Activated CD4-positive, alpha-beta T cell treated with anti-CD3 and anti-CD28 coated beads, Interleukin-2, amount 50 U/mL, for 24 hours (primary cell): ENCODE results near the gene LAMA2.
"Not testable (repeated sequence)": the region's sequence is repeated elsewhere in the genome, so short reads cannot be mapped to it uniquely, and the experiment has no call there.

Source experiments
- DNase-seq, 2 donors: peaks; one replicate each; pipeline ENCODE4 v3.0.0-alpha.2; 2020; ENCODE audit warnings: low read depth in 1 of 2, low spot score in 1 of 2

LAMA2 gene

DNA sequence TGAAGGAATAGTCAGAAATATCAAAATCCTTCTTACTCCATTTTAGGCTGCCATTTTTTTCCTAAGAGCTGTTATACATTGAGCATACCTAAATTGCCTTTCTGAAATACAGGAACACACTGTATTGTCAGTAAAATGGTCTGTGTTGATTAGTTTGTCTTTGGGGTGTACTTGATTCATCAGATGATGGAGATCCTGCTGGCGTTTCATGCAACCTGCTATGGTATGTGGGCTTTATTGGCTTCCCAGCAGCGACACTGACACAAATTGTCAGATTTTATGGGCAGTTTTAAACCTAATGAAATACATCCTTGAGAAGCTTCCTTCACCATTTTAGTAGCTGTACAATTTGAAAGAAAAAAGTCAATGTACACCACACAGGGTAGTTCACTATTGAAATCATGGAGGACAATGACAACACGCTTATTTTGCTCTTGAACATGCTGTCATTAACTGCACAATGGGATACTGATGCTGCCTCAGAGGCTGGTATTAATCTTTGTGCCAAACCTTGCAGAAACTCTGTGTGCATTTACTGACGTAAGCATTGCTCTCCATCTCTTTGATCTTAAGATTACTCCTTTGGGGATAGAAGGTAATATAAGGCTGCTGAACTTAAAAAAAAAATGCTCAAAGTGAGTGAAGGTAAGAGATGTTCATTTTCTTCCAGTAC lies 124.9 kb downstream of the LAMA2 start:
- no peak for DNase-seq

DNA sequence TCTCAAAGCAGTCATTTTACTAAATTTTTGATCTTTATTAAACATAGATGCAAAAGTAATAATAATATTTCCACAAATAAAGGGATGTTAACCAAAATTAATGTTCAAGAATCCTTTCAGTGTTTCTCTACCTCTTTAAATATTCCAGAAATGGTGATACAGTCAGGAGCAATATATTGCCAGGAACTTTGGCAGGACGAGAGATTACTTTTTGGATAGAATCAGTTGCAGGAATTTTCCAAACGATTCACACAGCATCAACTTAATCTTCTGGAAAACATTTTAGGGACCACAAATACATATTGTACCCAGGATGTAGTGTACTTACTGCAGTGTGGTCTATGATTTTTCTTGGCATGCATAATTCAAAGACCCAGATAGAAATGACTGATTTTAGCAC lies 125.7 kb downstream of the LAMA2 start:
- no peak for DNase-seq

DNA sequence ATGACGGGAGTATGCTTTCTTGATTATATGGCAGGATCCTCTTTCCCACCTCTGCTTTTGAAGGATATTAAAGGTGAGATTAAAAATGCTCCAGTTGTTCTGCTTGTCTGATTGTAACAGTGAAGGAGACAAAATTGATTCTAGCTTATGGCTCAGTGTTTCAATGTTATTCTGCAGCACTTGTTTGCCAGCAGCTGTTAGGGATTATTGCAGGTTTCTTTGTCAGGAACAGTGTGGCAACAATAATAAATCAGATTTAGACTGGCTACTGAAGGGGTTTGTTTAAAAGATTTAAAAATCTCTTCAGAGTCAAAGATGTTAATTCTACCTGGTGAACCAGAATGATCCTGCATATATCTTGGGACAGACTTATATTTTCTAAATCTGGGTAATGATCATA lies 126.9 kb downstream of the LAMA2 start:
- DNase-seq: no peak

DNA sequence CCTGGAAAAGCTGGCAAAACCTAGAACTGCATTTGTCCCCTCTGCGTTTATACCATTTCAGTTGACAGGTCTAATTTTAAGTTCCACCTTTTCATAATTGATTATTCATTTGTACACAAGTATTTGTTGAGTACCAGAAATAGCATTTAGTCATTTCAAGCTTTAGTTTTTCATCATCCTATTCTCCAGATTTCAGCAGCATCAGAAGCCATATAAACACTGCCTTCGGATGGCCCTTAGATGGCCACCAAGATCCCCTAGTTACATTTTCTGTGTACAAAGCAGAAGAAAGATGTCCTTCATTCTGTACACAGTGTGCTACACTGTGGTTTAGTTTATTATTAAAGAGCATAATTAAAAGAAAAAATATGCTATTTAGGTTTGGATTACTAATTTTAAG lies 131.4 kb downstream of the LAMA2 start:
- no peak for DNase-seq

DNA sequence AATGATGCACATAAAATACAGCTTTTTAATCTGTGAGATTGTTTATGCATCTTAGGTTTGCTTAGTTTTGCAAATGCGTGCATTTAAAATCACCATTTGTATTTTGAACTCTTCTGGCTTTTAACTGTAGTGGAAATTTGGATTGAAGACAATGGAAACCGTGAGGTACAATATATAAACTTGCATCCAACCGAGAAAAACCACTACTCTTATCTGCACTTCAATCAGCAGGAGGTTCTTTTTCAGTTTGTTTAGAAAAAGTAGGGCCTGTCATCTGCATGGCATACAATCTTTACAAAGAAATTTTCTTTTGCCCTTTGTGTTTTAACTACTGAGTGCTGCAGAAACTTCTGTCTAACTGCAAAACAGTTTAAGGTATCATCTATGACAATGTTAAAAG lies 132.8 kb downstream of the LAMA2 start:
- DNase-seq: no peak

DNA sequence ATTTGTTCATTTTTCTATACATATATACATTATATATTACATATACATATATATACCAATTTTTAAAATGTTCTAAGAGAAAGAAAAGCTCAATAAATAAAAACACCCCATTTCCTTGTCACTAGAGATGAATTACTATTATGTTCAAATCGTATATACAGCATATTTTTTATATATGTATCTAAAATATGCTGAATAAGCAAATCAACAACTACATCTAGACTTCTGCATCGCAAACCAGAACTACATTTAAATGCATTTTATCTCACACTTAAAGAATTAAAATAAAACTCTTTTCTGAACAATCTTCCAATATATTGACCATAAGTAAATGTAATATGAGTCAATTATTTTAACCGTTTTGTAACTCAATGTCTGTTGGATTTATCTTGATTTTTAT lies 133.9 kb downstream of the LAMA2 start:
- no peak for DNase-seq

DNA sequence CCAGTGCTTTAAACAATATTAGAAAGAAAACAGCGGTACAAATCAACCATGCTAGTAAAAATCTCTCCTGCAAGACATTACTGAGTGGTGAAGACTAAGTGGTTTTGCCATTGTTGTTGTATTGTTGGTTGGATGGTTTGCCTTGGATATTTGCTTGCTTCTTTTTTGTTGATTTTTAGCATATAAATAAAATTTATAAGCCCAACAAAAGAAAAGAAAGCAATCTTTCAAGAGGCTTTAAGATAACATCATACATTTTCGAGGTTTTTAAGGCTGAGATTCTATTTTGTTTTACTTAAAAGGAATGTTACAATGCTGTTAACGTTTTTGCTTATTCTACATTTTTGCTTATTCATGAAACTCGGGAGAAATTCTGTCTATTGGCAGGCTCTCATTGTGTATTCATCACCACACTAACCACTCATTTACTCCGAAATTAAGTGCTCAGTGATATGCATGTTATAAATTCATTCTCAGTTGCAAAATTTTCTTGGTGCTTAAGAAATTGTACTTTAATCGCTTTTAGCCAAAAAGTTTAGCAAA lies 139.1 kb downstream of the LAMA2 start:
- no peak for DNase-seq

DNA sequence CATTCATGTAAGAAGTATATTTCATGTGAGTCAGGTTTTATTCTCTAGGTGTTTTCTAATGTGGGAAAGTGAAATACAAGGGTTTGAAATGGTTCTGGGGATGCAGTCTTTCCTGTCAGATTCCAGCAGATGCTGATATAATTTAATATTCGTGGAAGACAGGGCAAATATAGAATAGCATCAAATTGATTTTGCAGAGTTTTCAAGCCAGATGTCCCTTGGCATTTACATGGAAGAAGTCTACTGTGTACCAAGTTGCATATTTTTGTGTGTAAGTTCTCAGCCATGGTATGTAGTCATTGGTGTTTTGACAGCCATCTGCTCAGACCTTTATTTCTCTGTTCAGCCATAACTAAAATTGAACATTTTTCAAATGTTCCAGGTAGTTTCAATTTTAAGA lies 143.7 kb downstream of the LAMA2 start:
- DNase-seq: no peak

DNA sequence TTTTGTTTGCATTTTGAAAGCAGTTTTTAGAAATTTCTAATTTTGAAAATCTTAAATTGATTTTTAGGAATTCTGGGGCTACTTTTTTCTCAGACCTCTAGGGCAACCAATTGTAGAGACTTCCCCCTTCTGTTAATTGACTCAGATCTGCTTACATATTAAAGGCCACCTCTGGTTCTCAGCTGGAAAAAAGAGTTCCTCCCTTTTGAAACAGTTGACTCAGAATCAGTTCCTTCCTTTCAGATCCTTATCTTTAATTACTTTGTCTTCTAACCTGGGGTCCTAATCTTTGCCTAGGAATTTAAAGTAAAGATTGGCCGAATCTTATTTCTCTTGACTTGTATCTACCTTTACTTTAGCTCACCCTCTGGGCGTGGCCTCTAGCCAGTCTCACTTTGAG lies 146.8 kb downstream of the LAMA2 start:
- no peak for DNase-seq

DNA sequence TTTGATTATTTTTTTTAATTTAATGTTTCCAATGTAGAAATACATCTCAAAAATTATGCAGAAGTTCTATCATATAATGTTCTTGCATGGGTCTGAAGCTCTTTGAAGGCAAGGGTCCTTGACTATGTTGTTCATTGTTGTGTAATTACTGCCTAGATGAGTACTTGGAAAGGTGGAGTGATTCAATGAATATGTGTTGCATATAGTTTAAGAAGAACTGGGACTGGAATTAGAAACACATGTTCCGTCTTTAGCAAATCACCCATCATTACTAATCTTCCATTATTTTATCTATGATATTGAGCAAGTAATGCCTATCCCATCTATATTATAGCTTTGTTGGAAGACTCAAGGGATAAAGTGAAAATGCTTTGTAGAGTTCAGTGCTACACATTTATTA lies 147.3 kb downstream of the LAMA2 start:
- DNase-seq: no peak

DNA sequence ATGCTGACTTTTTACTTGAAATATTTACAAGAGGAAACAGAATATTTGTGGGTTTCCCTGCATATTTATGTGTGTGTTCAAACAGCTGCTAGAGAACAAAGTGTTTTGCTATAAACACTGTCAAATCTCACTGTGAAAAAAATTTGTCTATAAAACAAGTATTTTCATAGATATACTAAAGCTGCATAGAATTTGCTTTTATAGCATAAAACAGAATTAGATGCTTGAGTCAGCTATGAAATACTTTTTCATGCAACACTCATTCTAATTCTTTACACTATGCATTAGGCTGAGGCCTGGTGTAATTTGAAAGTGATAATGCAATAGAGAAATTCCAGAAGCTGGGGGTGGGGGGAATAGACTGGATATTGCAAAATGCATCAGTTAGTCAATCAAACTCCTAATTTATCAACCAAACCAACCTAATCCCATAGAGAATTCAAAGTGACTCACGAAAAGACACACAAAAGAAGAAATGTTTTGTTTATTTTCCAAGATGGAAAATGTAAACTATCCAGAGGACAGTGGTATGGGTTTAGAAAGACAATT lies 148.2 kb downstream of the LAMA2 start:
- no peak for DNase-seq

DNA sequence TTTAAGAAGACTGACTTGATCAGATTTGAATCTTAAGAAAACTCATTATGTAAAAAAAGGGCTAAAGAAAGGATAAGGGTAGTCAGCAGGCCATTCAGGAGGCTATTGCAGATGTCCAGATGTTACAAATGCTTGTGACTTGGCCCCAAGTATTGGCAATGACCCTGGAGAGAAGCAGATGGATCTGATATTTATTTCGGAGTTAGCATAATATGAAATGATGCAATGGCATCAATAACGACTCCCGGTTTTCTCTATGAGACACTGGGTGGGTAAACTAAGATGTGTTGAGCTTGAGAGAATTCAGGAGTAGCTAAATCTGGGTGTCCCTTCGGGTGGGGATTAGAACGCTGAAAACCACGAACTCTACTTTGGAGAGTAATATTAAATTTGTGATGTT lies 149.7 kb downstream of the LAMA2 start:
- no peak for DNase-seq

DNA sequence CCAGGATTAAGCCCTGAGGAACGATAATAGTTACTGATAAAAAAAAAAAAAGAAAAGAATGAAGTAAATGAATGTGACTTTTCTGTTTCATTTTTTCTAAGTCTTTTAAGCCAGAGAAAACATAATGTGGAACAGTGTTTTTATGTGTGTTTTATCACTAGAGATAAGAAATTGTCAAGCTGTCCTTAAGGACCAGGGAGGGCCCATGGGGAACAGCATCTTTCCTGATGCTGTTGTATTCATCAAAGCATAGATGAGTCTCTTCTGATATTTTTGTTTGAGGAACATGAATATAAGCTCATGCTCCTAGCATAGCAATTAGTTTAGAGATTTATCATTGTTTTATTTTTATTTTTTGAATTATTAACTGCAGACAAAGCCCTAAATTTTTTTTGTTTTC lies 150.2 kb downstream of the LAMA2 start:
- no peak for DNase-seq

DNA sequence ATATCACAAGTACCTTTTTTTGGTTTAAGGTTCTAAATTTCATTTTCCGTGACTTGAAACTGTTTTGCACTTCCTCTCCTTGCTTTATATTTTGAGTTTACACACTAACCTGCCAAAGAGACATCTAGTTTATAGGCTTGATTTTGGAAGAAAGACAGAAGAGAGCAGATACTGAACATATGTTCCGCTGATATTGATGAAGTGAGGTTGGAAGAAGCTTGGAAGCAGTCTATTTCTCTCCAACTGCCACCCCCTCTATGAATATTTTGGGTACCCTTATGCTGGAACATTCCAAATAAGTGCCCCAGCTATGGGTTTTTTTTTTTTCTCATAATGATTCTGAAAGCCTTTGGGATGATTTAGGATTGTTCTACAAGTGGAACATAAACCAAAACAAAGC lies 150.6 kb downstream of the LAMA2 start:
- no peak for DNase-seq

DNA sequence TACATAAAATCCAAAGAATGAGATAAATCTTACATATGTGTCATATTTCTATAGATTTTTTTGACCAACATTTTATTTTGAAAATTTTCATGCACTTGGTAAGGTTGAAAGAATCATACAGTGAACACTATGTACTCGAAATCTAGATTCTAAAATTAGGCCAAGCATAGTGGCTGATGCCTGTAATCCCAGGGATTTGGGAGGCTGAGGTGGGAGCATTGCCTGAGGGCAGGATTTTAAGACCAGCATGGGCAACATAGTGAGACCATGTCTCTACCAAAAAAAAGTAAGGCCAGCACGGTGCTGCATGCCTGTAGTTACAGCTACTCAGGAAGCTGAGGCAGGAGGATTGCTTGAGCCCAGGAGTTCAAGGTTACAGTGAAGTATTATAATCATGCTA lies 158.6 kb downstream of the LAMA2 start:
- no peak for DNase-seq

DNA sequence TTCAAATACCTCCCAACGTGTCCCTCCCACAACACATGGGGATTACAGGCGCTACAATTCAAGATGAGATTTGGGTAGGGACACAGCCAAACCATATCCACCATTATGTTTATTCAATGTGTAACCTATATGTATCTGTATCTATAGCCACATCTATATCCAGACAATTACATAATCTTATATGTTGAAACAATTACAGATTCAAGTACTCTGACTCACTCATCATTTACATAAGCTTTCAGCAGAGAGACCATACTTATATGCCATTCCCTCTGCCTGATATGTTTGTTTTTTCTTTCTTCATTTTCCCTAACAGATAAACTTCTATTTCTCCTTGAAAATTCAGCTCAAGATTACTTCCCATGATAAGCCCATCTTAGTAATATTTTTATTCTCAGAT lies 163.6 kb downstream of the LAMA2 start:
- DNase-seq: no peak

DNA sequence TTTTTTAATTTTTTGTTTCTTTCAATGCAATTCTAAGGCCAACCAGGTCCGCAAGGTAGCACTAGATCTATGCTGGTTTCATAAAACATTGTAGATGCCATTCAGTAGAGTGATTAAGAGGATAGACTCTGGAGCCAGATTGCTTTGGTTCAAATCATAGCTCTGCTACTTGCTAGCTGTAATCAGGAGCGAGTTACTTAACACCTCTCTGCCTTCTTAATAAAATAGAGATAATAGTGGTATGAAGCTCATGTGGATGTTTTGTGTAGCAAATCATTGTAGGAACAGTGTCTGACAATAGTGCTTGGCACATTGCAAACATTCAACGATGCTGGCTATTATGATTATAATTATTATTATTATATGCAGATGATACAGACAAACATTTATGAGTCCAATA lies 164.9 kb downstream of the LAMA2 start:
- DNase-seq: no peak

DNA sequence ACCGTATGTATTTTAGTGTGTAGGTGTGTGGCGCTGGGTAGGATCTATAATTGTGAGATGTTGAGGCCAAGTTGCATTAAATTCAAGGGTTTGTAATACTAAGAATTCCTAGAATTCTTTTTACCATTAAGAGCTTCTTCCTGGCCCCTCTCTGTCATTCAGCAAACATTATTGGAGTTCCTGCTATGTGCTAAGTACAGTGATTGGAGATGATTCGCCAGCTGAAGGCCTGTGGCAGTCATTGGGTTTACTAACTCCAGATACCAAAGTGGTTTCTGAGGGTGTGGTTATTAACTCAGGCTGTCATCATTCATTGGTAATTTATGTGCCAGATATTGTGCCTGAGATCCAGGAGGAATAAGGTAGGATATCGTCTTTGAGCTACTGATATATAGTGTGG lies 167.1 kb downstream of the LAMA2 start:
- no peak for DNase-seq

DNA sequence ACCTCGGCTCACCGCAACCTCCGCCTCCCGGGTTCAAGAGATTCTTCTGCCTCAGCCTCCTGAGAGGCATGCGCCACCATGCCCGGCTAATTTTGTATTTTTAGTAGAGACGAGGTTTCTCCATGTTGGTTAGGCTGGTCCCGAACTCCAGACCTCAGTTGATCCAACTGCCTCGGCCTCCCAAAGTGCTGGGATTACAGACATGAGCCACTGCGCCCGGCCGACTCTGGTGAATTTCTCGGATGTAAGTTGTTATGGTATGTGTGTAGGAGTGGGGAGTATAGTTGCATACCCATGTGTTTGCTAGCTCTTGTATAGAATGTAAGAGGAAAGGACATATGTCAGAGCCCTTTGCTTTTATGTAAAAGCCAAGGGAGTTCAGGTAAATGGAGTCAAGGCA lies 170.2 kb downstream of the LAMA2 start:
- not testable (repeated sequence) for DNase-seq

DNA sequence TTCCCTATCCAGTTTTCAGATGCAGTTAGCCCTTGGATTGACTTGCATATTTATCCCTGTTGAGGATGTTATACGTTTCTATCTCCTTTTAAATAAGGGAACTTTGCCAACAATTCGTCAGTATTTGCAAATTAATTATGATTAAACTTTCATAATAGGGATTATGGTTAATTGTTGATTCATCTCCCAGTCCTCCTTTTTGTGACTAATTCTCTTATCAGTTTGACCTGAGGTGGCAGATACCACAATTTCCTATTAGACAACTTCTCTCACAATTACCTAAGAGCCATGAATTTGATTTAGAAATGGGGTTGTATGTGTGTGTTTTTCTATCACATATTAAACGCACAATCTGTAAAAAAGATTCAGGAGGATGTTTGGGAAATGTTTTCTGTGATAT lies 172.9 kb downstream of the LAMA2 start:
- no peak for DNase-seq

DNA sequence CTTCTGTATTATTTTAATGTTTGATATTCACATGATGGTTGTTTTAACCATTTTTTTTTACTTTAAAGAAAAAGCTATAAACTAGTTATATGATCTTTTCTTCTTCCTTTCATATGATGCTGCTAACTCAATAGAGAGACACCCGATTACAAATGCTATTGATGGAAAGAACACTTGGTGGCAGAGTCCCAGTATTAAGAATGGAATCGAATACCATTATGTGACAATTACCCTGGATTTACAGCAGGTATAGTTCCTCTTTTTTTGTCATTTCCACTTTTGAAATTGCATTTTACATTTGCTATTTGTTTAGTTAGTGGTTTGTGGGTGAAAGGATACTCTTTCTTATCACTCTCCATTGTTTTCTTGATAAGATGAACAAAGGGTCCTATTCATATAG lies 176.7 kb downstream of the LAMA2 start:
- no peak for DNase-seq

DNA sequence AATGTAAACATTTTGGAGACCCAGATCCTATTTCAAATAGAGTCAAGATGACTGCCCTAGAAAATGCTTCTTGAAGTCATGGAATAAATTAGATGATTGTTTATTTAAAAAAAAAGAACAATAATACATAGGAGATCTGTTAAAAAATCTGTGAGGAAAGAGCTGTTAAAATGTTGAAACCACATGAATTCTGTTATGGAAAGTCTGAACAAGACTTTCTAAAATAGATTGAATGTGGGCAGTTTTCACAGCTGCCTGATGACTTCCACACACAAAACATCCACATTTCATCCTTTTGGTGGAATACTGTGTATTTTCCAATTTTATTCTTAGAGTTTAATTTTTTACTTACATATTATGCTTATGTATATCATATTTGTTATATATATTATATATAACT lies 186.1 kb downstream of the LAMA2 start:
- no peak for DNase-seq

DNA sequence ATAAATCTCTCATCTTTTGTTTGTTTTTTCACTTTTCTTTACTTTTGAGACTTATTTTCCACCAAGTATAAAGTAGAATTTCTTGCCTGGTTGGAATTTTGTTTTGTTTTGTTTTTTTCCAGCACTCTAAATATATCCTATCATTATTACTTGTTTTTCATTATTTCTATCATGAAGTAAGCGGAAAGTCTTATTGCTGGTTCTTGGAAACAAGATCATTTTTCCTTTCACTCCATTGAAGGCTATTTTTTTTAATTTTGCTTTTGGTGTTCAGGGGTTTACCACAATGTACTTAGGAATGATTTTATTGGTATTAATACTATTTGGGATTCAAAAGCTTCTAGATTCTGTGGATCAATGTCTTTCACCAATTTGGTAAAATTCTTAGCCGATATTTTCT lies 190.1 kb downstream of the LAMA2 start:
- DNase-seq: no peak
